NB4 (cell line): ENCODE results near the gene CFAP97D2.

Experiments
- MYC ChIP-seq: IDR thresholded peaks from 2 replicates; pipeline ENCODE4 v1.6.1; 2011; ENCODE audit warnings: low read depth, low read length
- POLR2A ChIP-seq: IDR thresholded peaks from 2 replicates; pipeline ENCODE4 v1.6.1; 2011; ENCODE audit warnings: mild to moderate bottlenecking; ENCODE audit not compliant: insufficient read length; ENCODE audit errors: extremely low read depth
- TF ChIP-seq, protein P1 (sequence below): IDR thresholded peaks from one replicate; pipeline ENCODE4 v1.5.1; 2012; ENCODE audit warnings: low read depth, low read length

- TF ChIP-seq, protein P1, sequence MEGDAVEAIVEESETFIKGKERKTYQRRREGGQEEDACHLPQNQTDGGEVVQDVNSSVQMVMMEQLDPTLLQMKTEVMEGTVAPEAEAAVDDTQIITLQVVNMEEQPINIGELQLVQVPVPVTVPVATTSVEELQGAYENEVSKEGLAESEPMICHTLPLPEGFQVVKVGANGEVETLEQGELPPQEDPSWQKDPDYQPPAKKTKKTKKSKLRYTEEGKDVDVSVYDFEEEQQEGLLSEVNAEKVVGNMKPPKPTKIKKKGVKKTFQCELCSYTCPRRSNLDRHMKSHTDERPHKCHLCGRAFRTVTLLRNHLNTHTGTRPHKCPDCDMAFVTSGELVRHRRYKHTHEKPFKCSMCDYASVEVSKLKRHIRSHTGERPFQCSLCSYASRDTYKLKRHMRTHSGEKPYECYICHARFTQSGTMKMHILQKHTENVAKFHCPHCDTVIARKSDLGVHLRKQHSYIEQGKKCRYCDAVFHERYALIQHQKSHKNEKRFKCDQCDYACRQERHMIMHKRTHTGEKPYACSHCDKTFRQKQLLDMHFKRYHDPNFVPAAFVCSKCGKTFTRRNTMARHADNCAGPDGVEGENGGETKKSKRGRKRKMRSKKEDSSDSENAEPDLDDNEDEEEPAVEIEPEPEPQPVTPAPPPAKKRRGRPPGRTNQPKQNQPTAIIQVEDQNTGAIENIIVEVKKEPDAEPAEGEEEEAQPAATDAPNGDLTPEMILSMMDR: no peak
- TF ChIP-seq POLR2A (no peak), MYC (no peak)
These were observed 11.2 kb upstream of the CFAP97D2 start for GRCh38 chr13:114167885-114168284.
